GM18909 (cell line): Measurements from ENCODE around the gene TH.

Experiments
- ATAC-seq: cut with Tn5 transposase; IDR thresholded peaks from one replicate; pipeline ENCODE4 v1.9.1; 2021; ENCODE audit warnings: mild to moderate bottlenecking; ENCODE audit not compliant: unreplicated experiment, poor library complexity

The TH gene

DNA sequence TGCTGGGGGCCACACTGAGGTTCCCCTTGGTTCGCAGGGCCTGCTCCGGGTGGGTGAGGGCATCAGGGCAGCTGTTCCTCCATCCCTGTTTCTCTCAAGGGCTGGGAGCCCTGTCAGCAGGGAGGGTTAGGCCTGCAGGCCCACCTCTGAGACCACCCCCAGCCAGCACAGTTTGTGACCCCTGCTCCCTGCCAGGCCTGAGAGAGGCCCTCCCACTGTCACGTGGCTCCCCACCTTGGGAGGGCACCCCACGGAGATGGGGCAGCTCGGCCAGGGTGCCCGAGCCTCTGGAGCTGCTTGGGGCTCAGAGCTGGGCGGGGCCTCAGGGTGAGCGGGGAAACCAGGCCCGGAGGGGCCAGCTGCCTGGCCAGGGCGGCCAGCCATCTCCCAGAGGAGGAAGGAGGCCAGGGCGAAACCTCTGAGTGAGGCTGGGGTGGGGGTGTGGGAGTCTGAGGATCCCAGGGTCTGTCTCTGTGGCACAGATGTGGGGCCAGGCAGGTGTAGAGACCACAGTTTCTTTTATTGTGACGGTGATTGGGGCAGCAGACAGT, 8.1 kb downstream of the TH start:
- no peak for ATAC-seq

DNA sequence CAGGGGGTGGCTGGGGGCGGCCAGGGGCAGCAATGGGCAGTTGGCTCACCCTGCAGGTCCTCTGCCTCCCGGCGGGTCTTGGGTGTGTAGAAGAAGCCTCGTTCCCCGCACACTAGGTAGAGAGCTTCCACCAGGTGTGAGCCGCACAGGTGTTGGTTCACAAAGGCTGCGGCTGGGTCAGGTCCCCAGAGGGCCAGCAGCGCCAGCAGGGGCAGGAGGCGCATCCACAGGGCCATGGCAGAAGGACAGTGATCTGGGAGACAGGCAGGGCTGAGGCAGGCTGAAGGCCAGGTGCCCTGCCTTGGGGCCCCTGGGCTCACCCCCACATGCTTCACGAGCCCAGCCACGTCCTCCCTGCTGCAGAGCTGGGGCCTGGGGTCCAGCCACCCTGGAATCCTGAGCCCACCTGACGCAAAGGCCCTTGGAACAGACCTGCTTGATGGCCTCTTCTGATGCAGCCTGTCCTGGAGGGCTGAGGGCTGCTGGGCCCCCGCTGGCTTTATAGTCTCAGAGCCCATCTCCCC, 10.8 kb downstream of the TH start, which contains the start of gene INS:
TSS of gene INS (minus strand) at position 474 of the 524 bp plus-strand sequence. CDS start at position 236, 238 bp downstream.
- ATAC-seq, result no peak

DNA sequence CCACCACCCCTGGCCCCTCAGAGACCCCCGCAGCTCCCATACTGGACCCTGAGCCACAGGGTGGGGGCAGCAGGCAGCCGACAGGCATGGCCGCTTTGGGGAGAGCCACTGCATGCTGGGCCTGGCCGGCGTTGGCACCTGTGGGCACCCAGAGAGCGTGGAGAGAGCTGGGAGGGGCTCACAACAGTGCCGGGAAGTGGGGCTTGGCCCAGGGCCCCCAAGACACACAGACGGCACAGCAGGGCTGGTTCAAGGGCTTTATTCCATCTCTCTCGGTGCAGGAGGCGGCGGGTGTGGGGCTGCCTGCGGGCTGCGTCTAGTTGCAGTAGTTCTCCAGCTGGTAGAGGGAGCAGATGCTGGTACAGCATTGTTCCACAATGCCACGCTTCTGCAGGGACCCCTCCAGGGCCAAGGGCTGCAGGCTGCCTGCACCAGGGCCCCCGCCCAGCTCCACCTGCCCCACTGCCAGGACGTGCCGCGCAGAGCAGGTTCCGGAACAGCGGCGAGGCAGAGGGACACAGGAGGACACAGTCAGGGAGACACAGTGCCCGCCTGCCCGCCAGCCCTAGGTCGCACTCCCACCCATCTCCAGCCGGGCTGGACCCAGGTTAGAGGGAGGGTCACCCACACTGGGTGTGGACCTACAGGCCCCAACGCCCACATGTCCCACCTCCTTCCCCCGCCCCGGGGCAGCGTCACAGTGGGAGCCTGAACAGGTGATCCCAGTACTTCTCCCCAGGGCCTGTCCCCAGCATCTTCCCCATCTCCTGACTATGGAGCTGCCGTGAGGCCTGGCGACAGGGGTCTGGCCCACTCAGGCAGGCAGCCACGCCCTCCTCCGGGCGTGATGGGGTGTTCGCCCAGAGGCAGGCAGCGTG, 11.8 kb downstream of the TH start:
- no peak for ATAC-seq

- no peak for ATAC-seq
These were observed 12.6 kb downstream of the TH start for GRCh38 chr11:2158966-2159365.

DNA sequence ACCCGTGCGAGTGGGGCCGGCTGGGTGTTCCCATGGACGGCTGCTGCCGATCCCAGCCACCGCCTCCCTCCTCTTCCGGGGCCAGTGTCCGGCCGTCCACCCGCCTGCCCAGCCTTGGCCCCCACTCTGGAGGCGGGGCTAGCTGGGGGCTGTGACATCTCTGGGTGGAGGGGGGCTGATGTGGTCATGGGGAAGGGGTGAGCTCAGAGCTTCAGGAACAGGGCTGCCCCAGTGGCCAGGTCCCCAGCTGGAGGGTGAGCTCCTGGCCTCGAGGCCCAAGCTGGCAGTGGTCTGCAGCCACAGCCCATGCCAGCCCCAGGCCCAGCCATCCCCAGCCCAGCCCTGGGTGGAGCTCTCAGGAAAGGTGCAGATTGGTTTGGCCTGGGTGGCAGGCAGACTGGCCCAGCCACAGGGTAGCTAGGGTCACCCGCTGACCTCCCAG, 13.3 kb downstream of the TH start:
- no peak for ATAC-seq

DNA sequence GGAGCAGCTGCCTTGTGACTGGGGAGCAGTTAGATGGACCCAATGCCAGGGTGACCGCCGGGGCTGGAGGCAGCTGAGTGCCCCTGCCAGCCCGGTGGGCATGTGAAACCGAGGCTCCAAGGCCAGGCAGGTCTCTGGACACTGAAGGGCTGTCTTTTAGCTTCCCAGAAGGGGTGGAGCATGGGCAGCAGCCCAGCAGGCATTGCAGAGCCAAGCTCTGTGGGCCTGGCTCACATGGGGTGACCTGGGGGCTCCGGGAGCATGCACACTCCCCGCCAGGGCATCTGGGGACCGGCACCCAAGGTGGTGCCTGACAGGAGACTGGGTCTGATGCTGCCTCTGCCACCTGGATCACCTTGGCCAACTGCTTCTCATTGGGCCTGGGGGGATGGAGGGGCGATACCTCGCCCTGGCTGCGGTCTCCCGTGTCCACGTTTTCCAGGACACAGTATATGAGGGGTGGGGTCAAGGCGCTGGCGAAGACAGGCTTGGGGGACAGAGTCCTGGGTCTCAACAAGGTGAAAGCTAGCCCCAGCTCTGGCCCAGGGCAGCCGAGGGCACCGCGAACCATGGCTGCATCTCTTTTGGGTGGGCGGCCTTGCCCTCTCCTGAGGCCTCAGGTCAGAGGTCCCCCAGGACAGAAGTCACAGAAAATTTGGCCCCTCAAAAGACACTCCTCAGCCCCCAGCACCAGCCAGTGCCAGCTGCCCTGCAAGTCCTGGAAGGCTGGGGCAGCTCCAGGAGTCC, 14.1 kb downstream of the TH start:
- no peak for ATAC-seq

- no peak for ATAC-seq
These were observed 15.0 kb downstream of the TH start for GRCh38 chr11:2156416-2157182.

DNA sequence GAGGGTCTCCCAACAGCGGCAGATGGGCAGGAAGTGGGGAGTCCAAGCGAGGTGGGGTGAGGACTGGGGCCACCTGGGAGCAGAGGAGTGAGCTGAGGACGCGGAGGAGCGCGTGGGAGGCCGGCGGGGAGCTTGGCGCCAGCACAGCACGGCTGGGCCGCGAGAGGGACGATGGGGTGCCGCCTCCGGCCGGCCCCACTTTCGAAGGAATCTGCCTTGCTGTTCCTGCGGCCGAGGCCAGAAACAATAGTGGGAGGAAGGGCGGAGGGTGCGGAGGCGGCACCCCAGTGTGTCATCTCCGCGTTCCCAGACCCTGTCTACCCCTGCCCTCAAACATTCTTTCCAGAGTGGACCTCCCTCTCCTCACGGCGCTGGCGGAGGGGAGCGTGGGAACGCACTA, 16.1 kb downstream of the TH start:
- no peak for ATAC-seq

DNA sequence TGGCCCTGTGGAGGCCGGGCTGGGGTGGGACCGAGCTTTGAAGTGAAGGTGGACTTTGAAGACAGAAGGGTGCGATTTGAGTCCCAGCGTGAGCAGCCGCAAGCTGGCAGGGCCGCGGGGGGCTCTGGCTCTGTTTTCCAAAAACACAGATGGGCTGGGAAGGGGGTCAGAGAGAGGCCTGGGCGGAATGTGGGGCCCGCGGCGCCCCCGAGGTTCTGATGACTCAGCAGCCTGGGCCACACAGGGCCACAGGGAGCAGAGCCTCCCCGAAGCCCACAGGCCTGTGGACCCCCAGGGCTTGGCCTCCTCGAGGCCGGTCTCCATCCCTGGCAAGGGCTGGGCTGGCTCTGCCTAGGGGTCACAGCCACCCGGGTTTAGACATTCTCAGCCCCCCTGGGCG, 16.7 kb downstream of the TH start:
- no peak for ATAC-seq

- no peak for ATAC-seq
These were observed 17.4 kb downstream of the TH start for GRCh38 chr11:2154195-2154585.

- no peak for ATAC-seq
These were observed 17.9 kb downstream of the TH start for GRCh38 chr11:2153581-2154194.

DNA sequence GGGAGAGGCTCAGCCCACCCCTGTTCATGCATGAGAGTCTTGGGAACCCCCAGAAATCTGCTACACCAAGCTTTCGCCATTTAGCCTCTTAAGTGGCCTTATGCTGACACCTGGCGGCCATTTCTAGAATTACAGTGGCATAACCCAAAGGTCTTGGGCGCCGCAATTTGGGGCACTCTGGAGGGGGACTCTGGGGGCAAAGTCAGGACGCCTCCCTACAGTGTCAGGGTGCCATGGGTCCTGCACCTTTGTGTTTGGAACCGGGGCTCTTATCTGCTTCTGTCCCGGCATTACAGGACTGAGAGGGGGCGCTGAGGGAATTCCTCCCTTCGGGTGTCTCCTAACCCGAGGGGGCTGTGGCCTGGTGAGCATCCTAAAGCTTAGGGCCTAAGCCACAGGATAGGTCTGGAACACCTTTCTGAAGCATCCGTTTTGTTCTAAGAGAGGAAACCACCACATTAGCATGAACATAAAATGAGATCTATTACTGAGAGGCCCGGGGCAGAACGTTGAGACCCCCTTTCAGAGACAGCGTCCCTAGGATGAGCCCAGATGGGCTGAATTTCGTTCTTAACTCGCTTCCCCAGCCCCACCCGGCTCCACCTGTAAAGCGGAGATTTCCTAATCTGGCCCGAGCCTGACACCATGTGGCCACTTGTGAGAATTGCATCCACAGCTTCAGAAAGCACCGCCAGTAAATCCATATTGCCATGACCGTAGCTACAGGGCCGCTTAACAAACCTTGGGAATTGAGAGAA, 19.9 kb downstream of the TH start:
- no peak for ATAC-seq

- no peak for ATAC-seq
These were observed 21.5 kb downstream of the TH start for GRCh38 chr11:2149864-2150847.

DNA sequence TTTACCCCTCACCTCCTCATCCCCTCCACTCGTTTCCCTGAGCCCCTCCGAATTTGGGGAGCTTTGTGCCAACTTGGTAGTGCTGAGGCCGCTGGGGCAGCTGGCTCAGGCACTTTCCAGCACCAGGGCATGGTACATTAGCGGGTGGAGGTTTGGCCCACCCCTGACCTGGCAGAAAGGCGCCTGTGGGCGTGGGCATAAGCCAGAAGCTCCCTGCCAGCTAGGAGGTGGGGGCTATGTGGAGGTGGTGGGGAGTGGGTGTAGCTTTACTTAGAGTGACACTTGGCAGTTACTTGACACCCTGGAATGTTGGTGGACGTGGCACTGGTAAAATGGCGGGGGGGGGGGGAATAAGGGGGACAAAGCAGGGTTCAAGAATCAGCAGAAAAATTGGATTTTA, 22.2 kb downstream of the TH start:
- ATAC-seq, result no peak

DNA sequence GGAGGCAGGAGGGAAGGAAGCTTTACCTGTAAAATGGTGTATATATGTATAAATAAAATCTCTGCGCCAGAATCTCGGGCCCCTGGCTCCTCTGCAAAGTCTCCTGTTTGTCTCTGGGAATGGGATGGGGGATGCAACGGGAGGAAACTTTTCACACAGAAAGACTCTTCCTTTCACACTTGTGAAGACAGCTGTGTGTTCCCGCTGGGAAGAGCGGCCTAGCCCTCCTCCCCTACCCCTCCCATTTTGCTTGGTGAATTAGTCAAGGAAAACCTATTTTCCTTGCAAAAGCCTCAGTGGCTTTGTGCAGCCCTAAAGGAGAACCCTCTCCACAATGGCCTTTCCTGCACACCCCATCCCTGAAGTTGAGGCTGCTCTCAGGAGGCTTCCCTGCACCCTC, 23.0 kb downstream of the TH start:
- no peak for ATAC-seq

GRCh38 chr11:2147391-2147790, 24.2 kb downstream of the TH start:
- ATAC-seq, result no peak

DNA sequence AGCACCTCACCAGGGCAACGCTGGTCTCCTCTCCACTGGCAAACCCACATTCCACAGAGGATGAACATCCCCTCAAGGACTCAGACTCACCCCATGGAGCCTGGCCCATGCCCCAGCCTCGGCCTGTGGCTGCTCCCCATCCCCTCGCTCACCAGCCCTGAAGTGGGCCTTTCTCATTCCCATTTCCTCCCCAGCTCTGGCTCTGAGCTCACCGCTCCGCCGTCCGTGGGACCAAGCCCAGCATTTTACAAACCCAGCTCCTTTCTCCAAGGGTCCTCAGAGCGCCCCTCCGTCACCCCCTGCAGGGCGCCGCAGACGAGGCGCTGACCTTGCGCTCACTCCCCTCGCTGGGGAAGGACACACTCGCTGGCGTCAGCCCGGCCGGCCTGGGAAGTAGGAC, 25.6 kb downstream of the TH start:
- no peak for ATAC-seq
